LNCAP (cell line): ENCODE data around the gene JAG2.

Experiments used
- TF ChIP-seq, protein P1 (sequence below): fragments of 450-650 bp; IDR thresholded peaks from 2 replicates; pipeline ENCODE4 v1.5.1; 2017; ENCODE audit warnings: mild to moderate bottlenecking

Gene JAG2

DNA sequence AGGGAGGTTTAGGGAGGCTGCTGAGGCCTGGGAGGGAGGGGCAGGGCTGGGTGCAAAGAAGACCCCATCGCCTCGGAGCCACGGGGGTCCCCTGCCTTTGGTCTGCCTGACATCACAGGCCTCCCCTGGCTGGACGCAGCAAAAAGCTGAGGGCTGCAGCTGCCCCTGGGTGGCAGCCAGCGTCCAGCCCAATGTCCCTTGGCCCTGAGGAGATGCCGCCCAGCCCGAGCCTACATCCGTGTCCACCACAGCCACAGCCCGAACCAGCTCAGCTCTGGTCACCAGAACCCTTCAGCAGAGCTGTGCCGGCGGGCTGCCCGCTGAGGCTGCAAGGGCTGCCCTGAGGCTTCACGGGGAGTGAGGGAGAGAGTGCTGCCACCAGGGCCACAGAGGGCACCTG is 10.6 kb upstream of the JAG2 start:
- TF ChIP-seq, protein P1, sequence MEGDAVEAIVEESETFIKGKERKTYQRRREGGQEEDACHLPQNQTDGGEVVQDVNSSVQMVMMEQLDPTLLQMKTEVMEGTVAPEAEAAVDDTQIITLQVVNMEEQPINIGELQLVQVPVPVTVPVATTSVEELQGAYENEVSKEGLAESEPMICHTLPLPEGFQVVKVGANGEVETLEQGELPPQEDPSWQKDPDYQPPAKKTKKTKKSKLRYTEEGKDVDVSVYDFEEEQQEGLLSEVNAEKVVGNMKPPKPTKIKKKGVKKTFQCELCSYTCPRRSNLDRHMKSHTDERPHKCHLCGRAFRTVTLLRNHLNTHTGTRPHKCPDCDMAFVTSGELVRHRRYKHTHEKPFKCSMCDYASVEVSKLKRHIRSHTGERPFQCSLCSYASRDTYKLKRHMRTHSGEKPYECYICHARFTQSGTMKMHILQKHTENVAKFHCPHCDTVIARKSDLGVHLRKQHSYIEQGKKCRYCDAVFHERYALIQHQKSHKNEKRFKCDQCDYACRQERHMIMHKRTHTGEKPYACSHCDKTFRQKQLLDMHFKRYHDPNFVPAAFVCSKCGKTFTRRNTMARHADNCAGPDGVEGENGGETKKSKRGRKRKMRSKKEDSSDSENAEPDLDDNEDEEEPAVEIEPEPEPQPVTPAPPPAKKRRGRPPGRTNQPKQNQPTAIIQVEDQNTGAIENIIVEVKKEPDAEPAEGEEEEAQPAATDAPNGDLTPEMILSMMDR: no peak

DNA sequence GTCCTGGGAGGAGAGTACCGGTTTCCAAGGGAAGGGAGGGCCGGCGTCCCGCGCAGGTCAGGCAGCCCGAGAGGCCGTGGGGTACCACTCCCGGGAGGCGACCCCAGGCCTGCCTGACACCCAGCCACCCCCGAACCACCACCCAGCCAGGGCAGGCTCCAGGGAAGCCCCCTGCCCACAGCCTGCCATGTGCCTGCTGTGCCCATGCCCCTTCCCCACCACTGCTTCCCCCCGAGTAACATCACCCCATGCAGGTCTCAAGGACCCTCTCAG is 10.2 kb upstream of the JAG2 start:
- TF ChIP-seq, protein P1: no peak

DNA sequence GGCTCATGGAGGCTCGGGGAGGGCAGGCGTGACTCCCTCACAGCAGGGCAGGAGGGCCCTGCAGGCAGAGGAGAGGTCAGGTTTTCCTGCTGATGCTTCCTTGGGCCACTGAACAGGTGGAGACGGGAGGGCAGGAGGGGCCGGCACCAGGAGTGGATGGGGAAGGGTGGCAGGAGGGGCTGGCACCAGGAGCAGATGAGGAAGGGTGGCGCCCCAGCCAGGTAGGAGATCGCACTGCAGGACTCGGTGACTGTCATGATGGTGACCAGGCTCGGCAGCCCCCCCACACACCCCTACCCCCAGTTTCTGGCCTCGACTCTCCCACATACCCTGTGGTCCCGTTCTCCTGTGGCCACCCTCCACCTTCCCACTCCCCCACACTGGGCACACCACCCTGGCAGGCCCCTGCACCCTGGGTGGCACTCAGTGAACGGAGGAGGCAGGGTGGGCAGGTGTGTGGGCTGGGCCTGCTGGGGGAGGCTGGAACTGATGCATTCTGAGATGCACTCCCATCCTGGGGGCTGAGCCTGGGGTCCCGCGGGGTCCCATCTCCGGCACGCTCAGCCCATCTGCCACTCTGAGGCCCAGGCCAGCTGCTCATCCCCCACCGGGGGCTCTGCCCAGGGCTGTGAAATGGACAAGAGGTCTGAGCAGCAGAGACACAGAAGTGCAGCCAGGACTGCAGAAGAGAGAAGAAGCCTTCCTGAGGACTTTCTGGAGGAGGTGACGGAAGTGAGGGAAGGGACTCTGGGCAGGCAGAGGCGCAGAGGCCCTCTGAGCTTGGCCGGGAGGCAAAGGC is 9.7 kb upstream of the JAG2 start:
- TF ChIP-seq, protein P1: no peak

DNA sequence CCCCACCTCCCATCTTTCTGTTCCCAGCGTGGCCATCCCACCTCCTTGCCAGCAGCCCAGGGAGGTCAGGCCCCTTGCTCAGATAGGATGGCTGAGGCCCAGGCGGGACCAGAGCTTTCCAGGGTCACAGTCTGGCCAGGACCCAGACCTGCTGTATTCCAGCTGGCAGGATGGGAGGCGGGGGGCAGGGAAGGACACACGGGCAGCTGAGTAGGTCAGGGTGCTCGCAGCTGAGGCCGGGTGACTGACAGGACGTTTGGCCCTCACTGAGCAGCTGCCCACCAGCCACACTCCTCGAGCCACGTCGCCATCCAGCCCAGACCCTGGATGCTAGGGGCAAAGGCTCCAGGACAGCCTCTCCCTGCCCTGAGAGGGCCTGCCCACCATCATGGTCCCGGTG is 8.5 kb upstream of the JAG2 start:
- TF ChIP-seq, protein P1: no peak

DNA sequence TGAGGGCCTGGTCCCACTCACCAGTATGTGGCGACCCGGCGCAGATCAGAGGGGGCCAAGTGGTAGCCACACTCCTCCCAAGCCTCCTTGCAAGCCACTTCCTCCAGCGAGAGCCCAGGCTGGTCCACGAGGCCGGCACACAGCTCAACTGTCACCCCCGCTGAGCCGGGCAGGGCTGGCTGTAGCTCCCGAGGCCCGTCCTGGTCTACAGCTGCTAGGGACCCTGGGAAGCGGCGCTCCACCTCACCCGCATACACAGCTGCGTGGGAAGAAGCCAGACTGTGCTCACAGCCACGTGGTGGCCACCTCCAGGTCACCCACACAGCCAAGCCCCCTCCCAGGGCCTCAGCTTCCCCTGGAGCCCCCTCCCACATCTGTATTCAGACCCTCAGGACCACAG is 7.9 kb upstream of the JAG2 start:
- TF ChIP-seq, protein P1: no peak

DNA sequence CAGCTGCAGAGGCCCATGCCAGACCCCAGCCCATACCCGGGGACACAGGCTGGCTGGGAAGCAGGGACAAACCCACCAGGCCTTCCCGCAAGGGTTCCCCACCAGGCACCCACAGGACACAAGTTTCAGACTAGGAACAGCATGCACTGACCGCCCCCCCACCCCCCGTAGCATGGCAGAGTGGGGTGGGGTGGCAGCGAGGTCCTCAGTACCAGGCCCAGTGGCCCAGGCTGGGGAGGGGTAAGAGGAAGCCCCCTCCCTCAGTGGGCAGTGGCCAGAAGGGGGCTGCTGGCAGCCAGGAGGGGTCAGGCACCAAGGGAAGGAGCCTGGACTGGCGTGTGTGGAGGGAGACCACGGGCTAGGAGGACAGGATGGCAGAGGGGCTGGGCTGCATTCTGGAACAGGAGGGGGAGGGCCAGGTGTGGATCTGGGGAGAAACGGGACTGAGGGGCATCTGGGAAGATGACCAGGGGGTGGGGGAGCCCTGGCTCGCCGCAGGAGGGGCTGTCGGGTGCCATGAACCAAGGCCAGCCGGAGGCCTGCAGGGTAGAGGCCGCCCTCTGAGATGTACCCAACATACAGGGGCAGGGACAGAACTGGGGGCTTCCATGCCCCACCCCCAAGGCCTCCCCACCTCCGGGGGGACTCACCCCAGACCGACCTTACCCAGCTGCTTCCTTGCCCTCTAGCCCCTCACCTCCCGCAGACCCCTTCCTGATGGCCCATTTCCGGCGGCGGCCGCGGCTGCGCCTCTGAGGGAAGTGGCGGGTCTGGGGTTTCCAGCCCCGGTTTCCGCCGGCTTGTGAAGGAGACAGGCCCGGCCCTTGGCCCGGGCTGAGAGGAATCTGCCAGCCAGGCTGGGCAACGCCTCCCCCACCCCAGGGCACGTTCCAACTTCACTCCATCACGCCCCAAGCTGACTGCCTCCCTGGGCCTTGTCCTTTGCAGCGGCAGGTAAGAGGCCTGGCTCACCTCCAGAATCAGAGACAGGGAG is 5.6 kb upstream of the JAG2 start:
- TF ChIP-seq, protein P1: no peak

DNA sequence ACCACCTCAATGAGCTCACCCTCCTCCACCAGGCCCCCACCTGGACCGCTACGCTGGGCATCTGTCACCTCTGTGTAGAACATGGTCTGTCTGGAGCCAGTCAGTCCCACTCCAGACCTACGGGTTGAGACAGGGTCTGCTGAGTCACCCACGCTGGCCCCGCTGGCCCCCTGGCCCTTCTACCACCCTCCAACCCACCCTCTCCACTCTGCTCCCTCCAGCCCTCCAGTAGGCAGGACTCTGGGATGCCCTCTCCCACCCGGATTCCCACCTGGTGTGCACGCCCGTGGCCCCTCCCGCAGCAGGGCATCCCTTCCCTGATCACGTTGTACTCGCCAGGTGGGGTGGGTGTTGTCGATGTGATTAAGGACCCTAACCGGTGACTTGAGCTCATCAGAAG is 4.6 kb upstream of the JAG2 start:
- TF ChIP-seq, protein P1: no peak
